RWPE1 (cell line): ENCODE data around the gene ZNF365.
"Not testable (repeated sequence)": the region's sequence is repeated elsewhere in the genome, so short reads cannot be mapped to it uniquely, and the experiment has no call there.

Source experiments
- CTCF ChIA-PET: fragments of 350-600 bp; sonication (Branson Sonifier 250); formaldehyde crosslinking; extraction: SDS; loops from one replicate; lab custom pipeline; 2021; lab: Yijun Ruan, JAX
- POLR2A ChIA-PET: fragments of 400-600 bp; formaldehyde crosslinking; extraction: SDS; loops from one replicate; lab custom pipeline; 2020; ENCODE audit warnings: antibody characterized with exemption; ENCODE audit not compliant: low non-redundant PET; lab: Yijun Ruan, JAX
- DNase-seq: peaks from one replicate; pipeline ENCODE4 v3.0.0; 2012; ENCODE audit warnings: low spot score
- H3K27ac ChIP-seq: fragments of 450-650 bp; 2 replicates; pipeline ENCODE4 v1.5.1; 2017
- TF ChIP-seq, protein P1 (sequence below): fragments of 450-650 bp; conservative IDR thresholded peaks from 2 replicates; pipeline ENCODE4 v1.5.1; 2017; ENCODE audit warnings: low read depth, mild to moderate bottlenecking

The ZNF365 gene

DNA sequence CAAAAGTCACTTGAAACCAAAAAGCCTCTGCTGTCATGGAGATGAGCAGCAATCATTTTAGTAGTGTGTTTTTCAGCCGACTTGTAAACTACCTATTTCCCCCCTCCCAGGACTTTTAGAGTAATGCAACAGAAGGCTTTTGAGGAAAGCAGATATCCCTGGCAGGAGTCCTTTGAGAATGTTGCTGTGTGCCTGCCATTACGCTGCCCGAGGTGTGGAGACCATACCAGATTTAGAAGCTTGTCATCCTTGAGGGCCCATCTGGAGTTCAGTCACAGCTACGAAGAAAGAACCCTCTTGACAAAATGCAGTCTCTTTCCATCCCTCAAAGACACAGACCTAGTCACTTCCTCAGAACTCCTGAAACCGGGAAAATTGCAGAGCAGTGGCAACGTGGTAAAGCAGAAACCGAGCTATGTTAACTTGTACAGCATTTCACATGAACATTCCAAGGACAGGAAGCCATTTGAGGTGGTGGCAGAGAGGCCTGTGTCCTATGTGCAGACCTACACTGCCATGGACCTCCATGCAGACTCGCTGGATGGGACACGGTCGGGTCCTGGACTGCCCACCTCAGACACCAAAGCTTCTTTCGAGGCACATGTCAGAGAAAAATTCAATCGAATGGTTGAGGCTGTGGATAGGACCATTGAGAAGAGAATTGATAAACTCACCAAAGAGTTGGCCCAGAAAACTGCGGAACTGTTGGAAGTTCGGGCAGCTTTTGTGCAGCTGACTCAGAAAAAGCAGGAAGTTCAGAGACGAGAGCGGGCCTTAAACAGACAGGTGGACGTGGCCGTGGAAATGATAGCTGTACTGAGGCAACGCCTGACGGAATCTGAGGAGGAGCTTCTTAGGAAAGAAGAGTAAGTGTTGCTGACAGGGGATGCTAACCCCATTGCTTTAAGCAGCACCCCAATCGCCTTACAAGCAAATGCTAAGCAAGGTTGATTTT is 2.2 kb downstream of the ZNF365 start:
- CTCF ChIA-PET: interaction anchor here (0.6 to 1.1 kb wide), 2 partner anchors 12 to 1290 kb away, joined by 3 read pairs; no protein-coding TSS in a partner anchor
- POLR2A ChIA-PET: no interaction called here
- TF ChIP-seq, protein P1, sequence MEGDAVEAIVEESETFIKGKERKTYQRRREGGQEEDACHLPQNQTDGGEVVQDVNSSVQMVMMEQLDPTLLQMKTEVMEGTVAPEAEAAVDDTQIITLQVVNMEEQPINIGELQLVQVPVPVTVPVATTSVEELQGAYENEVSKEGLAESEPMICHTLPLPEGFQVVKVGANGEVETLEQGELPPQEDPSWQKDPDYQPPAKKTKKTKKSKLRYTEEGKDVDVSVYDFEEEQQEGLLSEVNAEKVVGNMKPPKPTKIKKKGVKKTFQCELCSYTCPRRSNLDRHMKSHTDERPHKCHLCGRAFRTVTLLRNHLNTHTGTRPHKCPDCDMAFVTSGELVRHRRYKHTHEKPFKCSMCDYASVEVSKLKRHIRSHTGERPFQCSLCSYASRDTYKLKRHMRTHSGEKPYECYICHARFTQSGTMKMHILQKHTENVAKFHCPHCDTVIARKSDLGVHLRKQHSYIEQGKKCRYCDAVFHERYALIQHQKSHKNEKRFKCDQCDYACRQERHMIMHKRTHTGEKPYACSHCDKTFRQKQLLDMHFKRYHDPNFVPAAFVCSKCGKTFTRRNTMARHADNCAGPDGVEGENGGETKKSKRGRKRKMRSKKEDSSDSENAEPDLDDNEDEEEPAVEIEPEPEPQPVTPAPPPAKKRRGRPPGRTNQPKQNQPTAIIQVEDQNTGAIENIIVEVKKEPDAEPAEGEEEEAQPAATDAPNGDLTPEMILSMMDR: no peak
- no peak overlapping the region for H3K27ac ChIP-seq
- no peak for DNase-seq

DNA sequence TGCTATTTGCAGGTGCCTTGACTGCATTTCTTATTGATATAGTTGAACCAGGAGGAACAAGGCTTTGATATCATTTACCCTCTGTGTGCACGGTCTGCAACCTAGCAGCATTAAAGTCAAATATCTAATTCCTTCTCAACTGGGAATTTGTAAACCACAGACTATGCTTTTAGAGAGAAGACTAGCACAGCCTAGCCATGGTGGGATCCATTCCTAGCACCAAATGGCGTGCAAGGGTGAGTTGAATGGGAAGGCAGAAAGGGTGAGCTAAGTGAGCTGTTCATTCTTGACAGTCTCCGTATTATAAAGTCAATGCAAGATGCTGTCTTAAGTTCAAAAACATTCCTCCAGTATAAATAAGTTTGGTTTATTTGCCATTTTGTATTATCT is 2.9 kb downstream of the ZNF365 start:
- ChIA-PET POLR2A (no interaction called here), CTCF (interaction anchor here (1.1 kb wide), 1 partner anchor 12 kb away, joined by 3 read pairs; no protein-coding TSS in a partner anchor)
- TF ChIP-seq, protein P1: no peak
- DNase-seq: no peak
- no peak overlapping the region for H3K27ac ChIP-seq

DNA sequence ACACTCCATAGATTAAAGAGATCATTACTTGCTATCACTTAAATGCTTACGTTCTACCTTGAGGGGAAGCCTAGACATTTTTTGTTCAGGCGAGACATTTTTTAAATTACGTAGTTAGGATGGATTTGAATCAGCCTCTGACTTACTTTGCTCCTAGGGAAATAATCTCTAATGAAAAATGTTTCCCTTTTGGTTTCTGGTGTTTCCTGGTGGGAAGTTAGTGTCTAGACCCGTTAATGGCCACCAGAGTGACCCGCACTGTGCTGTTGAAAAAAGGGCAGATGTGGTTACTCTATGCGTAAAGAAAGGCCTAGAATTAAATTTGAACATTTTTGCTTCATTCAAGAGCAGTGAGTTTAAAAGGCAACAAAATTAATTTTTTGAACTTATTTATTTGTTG is 3.8 kb downstream of the ZNF365 start:
- no peak overlapping the region for H3K27ac ChIP-seq
- TF ChIP-seq, protein P1: no peak
- no peak for DNase-seq
- ChIA-PET POLR2A (no interaction called here), CTCF (no interaction called here)

DNA sequence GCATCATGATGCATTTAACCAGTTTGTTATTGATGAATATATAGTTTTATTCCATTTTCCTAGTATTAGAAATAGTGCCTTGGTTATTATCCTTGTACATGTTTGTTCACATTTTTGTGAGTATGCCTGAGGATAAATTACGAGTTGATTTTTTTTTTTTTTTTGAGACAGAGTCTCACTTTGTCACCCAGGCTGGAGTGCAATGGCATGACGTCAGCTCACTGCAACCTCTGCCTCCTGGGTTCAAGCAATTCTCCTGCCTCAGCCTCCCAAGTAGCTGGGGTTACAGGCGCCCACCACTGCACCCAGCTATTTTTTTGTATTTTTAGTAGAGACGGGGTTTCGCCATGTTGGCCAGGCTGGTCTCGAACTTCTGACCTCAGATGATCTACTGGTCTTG is 4.7 kb downstream of the ZNF365 start:
- POLR2A ChIA-PET, CTCF ChIA-PET, H3K27ac ChIP-seq, DNase-seq: not testable (repeated sequence)

DNA sequence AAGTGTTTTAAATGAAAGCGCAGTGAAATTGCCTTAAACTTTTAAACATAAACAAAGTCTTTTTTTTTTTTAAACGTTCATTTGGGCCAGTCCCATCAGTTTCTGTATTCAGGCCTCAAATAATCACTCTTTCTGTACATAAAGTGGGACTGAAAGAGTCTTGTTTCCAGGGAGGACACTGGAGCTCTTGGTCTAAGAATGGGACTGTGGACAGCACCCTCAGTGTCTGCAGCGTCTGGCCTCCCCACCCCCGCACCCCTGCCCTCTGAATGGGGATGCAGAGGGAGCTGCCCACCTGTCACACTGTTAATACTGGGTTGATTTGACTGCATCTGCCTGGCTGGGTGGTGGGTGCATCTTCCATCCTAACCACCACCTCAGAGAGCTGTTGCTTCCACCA is 5.2 kb downstream of the ZNF365 start:
- ChIA-PET POLR2A (no interaction called here), CTCF (no interaction called here)

DNA sequence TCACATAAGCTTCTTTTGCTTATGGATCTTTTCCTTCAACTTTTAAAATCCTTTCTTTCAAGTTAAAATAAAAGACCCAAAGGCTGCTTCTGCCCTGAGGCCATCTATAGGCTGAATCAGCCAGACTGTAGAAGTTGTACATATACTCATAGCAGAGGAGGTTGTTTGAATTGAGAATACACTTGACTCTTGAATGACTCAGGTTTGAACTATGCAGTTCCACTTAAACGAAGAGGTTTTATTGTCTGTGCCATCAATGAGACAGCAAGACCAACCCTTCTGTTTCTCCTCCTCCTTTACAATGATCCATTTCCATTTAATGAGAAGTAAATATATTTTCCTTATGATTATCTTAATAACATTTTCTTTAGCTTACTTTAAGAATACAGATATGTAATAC is 5.8 kb downstream of the ZNF365 start:
- TF ChIP-seq, protein P1: no peak
- ChIA-PET CTCF (interaction anchor here (0.6 kb wide), 1 partner anchor 183 kb away, joined by 3 read pairs; no protein-coding TSS in a partner anchor), POLR2A (no interaction called here)
- H3K27ac ChIP-seq: no peak overlapping the region
- DNase-seq: peak; percentile 65

More for the DNA sequence above, 5.2 kb downstream of the ZNF365 start:
- no peak overlapping the region for H3K27ac ChIP-seq
- TF ChIP-seq, protein P1: no peak
- DNase-seq: no peak
